HEK293 (cell line): ENCODE results near the gene ZC3H12C.

ENCODE experiments used
- BCL6B ChIP-seq: fragments of 450-650 bp; formaldehyde crosslinking; IDR thresholded peaks from 2 replicates; pipeline ENCODE4 v1.5.1; 2017; ENCODE audit warnings: missing biosample characterization, missing genetic modification characterization
- EGR2 ChIP-seq: fragments of 450-650 bp; formaldehyde crosslinking; IDR thresholded peaks from 2 replicates; pipeline ENCODE4 v1.5.1; 2016; ENCODE audit warnings: low read depth, missing biosample characterization, missing genetic modification characterization
- GLIS2 ChIP-seq: fragments of 450-650 bp; formaldehyde crosslinking; IDR thresholded peaks from 2 replicates; pipeline ENCODE4 v1.5.1; 2016; ENCODE audit warnings: missing biosample characterization, missing genetic modification characterization
- KLF1 ChIP-seq: fragments of 450-650 bp; formaldehyde crosslinking; IDR thresholded peaks from 2 replicates; pipeline ENCODE4 v1.5.1; 2016; ENCODE audit warnings: missing biosample characterization, missing genetic modification characterization
- MZF1 ChIP-seq: fragments of 450-650 bp; formaldehyde crosslinking; IDR thresholded peaks from 2 replicates; pipeline ENCODE4 v1.5.1; 2017; ENCODE audit warnings: missing biosample characterization, missing genetic modification characterization, borderline replicate concordance
- SP7 ChIP-seq: fragments of 450-650 bp; formaldehyde crosslinking; IDR thresholded peaks from 2 replicates; pipeline ENCODE4 v1.5.1; 2016; ENCODE audit warnings: missing biosample characterization, missing genetic modification characterization
- TSHZ1 ChIP-seq: fragments of 450-650 bp; formaldehyde crosslinking; IDR thresholded peaks from 2 replicates; pipeline ENCODE4 v1.5.1; 2016; ENCODE audit warnings: missing biosample characterization, missing genetic modification characterization, borderline replicate concordance
- WT1 ChIP-seq: fragments of 450-650 bp; formaldehyde crosslinking; IDR thresholded peaks from 2 replicates; pipeline ENCODE4 v1.5.1; 2016; ENCODE audit warnings: missing biosample characterization, missing genetic modification characterization
- ZBTB1 ChIP-seq: fragments of 450-650 bp; formaldehyde crosslinking; IDR thresholded peaks from 2 replicates; pipeline ENCODE4 v1.5.1; 2016; ENCODE audit warnings: missing biosample characterization, missing genetic modification characterization
- ZBTB48 ChIP-seq: fragments of 450-650 bp; formaldehyde crosslinking; IDR thresholded peaks from 2 replicates; pipeline ENCODE4 v1.5.1; 2016; ENCODE audit warnings: missing biosample characterization, missing genetic modification characterization
- ZBTB7A ChIP-seq: fragments of 450-650 bp; formaldehyde crosslinking; IDR thresholded peaks from 2 replicates; pipeline ENCODE4 v1.5.1; 2016; ENCODE audit warnings: low read depth, missing biosample characterization, missing genetic modification characterization
- ZFP3 ChIP-seq: fragments of 450-650 bp; formaldehyde crosslinking; IDR thresholded peaks from 2 replicates; pipeline ENCODE4 v1.5.1; 2016; ENCODE audit warnings: low read depth, missing biosample characterization, missing genetic modification characterization
- ZNF112 ChIP-seq: fragments of 450-650 bp; formaldehyde crosslinking; IDR thresholded peaks from 2 replicates; pipeline ENCODE4 v1.5.0; 2017; ENCODE audit warnings: missing biosample characterization, missing genetic modification characterization
- ZNF138 ChIP-seq: fragments of 450-650 bp; formaldehyde crosslinking; IDR thresholded peaks from 2 replicates; pipeline ENCODE4 v1.5.1; 2016; ENCODE audit warnings: missing biosample characterization, missing genetic modification characterization, borderline replicate concordance
- ZNF157 ChIP-seq: fragments of 450-650 bp; formaldehyde crosslinking; IDR thresholded peaks from 2 replicates; pipeline ENCODE4 v1.5.1; 2016; ENCODE audit warnings: missing biosample characterization, missing genetic modification characterization
- ZNF16 ChIP-seq: fragments of 450-650 bp; formaldehyde crosslinking; IDR thresholded peaks from 2 replicates; pipeline ENCODE4 v1.5.1; 2016; ENCODE audit warnings: low read depth, missing biosample characterization, missing genetic modification characterization
- ZNF174 ChIP-seq: fragments of 450-650 bp; formaldehyde crosslinking; IDR thresholded peaks from 2 replicates; pipeline ENCODE4 v1.5.0; 2017; ENCODE audit warnings: missing biosample characterization, mild to moderate bottlenecking, missing genetic modification characterization
- ZNF175 ChIP-seq: fragments of 450-650 bp; formaldehyde crosslinking; IDR thresholded peaks from 2 replicates; pipeline ENCODE4 v1.5.1; 2016; ENCODE audit warnings: missing biosample characterization, missing genetic modification characterization
- ZNF211 ChIP-seq: fragments of 450-650 bp; formaldehyde crosslinking; IDR thresholded peaks from 2 replicates; pipeline ENCODE4 v1.5.1; 2016; ENCODE audit warnings: low read depth, missing biosample characterization, missing genetic modification characterization
- ZNF239 ChIP-seq: fragments of 450-650 bp; formaldehyde crosslinking; IDR thresholded peaks from 2 replicates; pipeline ENCODE4 v1.5.1; 2016; ENCODE audit warnings: missing biosample characterization, missing genetic modification characterization
- ZNF24 ChIP-seq: fragments of 450-650 bp; formaldehyde crosslinking; IDR thresholded peaks from 2 replicates; pipeline ENCODE4 v1.5.1; 2016; ENCODE audit warnings: missing biosample characterization, missing genetic modification characterization
- ZNF324 ChIP-seq: fragments of 450-650 bp; formaldehyde crosslinking; IDR thresholded peaks from 2 replicates; pipeline ENCODE4 v1.5.1; 2016; ENCODE audit warnings: missing biosample characterization, missing genetic modification characterization
- ZNF416 ChIP-seq: fragments of 450-650 bp; formaldehyde crosslinking; IDR thresholded peaks from 2 replicates; pipeline ENCODE4 v1.5.1; 2016; ENCODE audit warnings: missing biosample characterization, missing genetic modification characterization
- ZNF433 ChIP-seq: fragments of 450-650 bp; formaldehyde crosslinking; IDR thresholded peaks from 2 replicates; pipeline ENCODE4 v1.5.1; 2016; ENCODE audit warnings: missing biosample characterization, missing genetic modification characterization, low read depth
- ZNF449 ChIP-seq: fragments of 450-650 bp; formaldehyde crosslinking; IDR thresholded peaks from 2 replicates; pipeline ENCODE4 v1.5.1; 2017; ENCODE audit warnings: missing biosample characterization, mild to moderate bottlenecking, missing genetic modification characterization, moderate library complexity
- ZNF561 ChIP-seq: fragments of 450-650 bp; IDR thresholded peaks from 2 replicates; pipeline ENCODE4 v1.5.1; 2018; ENCODE audit warnings: missing biosample characterization, missing genetic modification characterization, borderline replicate concordance
- ZNF777 ChIP-seq: fragments of 450-650 bp; formaldehyde crosslinking; IDR thresholded peaks from 2 replicates; pipeline ENCODE4 v1.5.1; 2017; ENCODE audit warnings: missing biosample characterization, missing genetic modification characterization, borderline replicate concordance
- TF ChIP-seq, protein P1 (sequence below): fragments of 450-650 bp; formaldehyde crosslinking; IDR thresholded peaks from 2 replicates; pipeline ENCODE4 v1.5.1; 2017; ENCODE audit warnings: missing biosample characterization, missing genetic modification characterization

The ZC3H12C gene

GRCh38 chr11:110130642-110131238 lies 37.5 kb downstream of the ZC3H12C start (continued):
- TF ChIP-seq TSHZ1 (tag by site-specific recombination), result no peak
- TF ChIP-seq MZF1 (tag by site-specific recombination), result no peak
- TF ChIP-seq ZNF24 (tag by site-specific recombination), result no peak
- TF ChIP-seq ZNF561, result 0 out of 2 replicates have a peak, but pooled peaks have one; percentile 68
- TF ChIP-seq SP7, result peak; percentile 54; the same call in 1 of the 2 replicates
- TF ChIP-seq ZNF433, result no peak
- no peak for TF ChIP-seq BCL6B
- no peak for TF ChIP-seq KLF1 (tag by site-specific recombination)
- TF ChIP-seq ZNF157 (tag by site-specific recombination), result no peak
- TF ChIP-seq ZNF239, result no peak
- no peak for TF ChIP-seq ZNF211 (tag by site-specific recombination)
- TF ChIP-seq ZFP3 (tag by site-specific recombination), result no peak
- no peak for TF ChIP-seq ZNF138 (tag by site-specific recombination)
- no peak for TF ChIP-seq EGR2
- TF ChIP-seq, protein P1, sequence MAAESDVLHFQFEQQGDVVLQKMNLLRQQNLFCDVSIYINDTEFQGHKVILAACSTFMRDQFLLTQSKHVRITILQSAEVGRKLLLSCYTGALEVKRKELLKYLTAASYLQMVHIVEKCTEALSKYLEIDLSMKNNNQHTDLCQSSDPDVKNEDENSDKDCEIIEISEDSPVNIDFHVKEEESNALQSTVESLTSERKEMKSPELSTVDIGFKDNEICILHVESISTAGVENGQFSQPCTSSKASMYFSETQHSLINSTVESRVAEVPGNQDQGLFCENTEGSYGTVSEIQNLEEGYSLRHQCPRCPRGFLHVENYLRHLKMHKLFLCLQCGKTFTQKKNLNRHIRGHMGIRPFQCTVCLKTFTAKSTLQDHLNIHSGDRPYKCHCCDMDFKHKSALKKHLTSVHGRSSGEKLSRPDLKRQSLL (tag by site-specific recombination), result no peak
- no peak for TF ChIP-seq ZNF175 (tag by site-specific recombination)
- TF ChIP-seq ZBTB1, result no peak
- TF ChIP-seq WT1 (tag by site-specific recombination), result no peak
- TF ChIP-seq ZNF324 (tag by site-specific recombination), result no peak
- no peak for TF ChIP-seq ZNF174 (tag by site-specific recombination)
- TF ChIP-seq ZNF416, result no peak
- TF ChIP-seq ZNF449 (tag by site-specific recombination), result peak; percentile 81; the same call in 1 of the 2 replicates
- no peak for TF ChIP-seq ZNF777
- no peak for TF ChIP-seq ZBTB7A (tag by site-specific recombination)
- TF ChIP-seq ZBTB48 (tag by site-specific recombination), result no peak
- no peak for TF ChIP-seq GLIS2 (tag by site-specific recombination)
- TF ChIP-seq ZNF112 (tag by site-specific recombination), result no peak
- TF ChIP-seq ZNF16 (tag by site-specific recombination), result no peak
